Uterus (tissue), 4 donors: Measurements from ENCODE around the gene ACSS2. TPM values are rescaled to one million over a fixed set of nuclear protein-coding genes. Genes with fewer than 3 reads are reported as not detected.

Experiments used
- DNase-seq, 2 donors: peaks; one replicate each; pipeline ENCODE4 v3.0.0-alpha.2; 2019 to 2020
- H3K27ac ChIP-seq, 2 donors: fragments of 200-600 bp; sonication (generic); 1 replicate in 1 of 2; 2 replicates in 1 of 2; pipeline ENCODE4 v1.5.1; 2016 to 2018
- H3K27me3 ChIP-seq, 2 donors: fragments of 200-600 bp; sonication (generic); one replicate each; pipeline ENCODE4 v1.5.1; 2018 to 2019; ENCODE audit warnings: control low read depth in 1 of 2
- H3K36me3 ChIP-seq, 2 donors: fragments of 200-600 bp; sonication (generic); one replicate each; pipeline ENCODE4 v1.5.1; 2019; ENCODE audit warnings: control low read depth in 1 of 2
- H3K4me1 ChIP-seq, 2 donors: fragments of 200-600 bp; sonication (generic); one replicate each; pipeline ENCODE4 v1.5.1; 2018 to 2019; ENCODE audit warnings: control low read depth in 1 of 2
- H3K4me3 ChIP-seq, 2 donors: fragments of 200-600 bp; sonication (generic); 1 replicate in 1 of 2; 2 replicates in 1 of 2; pipeline ENCODE4 v1.5.1; 2018 to 2019; ENCODE audit warnings: mild to moderate bottlenecking in 1 of 2
- H3K9me3 ChIP-seq, 2 donors: fragments of 200-600 bp; sonication (generic); one replicate each; pipeline ENCODE4 v1.5.1; 2019; ENCODE audit warnings: control low read depth in 1 of 2
- POLR2A ChIP-seq, 2 donors: fragments of 450-650 bp; IDR thresholded peaks; one replicate each; pipeline ENCODE4 v1.6.1; 2016; ENCODE audit warnings: antibody characterized with exemption in 2 of 2, mild to moderate bottlenecking in 1 of 2, moderate library complexity in 1 of 2
- intact Hi-C: fragments of 100-400 bp; cut with DNase I; formaldehyde crosslinking; loops from one replicate; pipeline ENCODE4 v1.15.1; 2023; ENCODE audit warnings: low total_unique reads
- total RNA-seq, 4 donors: library from RNA; depleted of rRNA in 3 of 4; stranded (reverse); fragments of >200 nt in 3 of 4; gene quantifications; one replicate each; pipeline versions ENCODE4 v1.1.0 to v1.2.4, GENCODE V29; 2014 to 2023
- TF ChIP-seq, protein P1 (sequence below), 4 experiments: fragments of 200-600 bp in 2 of 4; fragments of 450-650 bp in 2 of 4; sonication (generic) in 2 of 4; IDR thresholded peaks; one replicate each; pipeline ENCODE4 v1.5.1; 2016 to 2019; ENCODE audit warnings: antibody characterized with exemption in 4 of 4, mild to moderate bottlenecking in 2 of 4, moderate library complexity in 1 of 4
- donor health status: DM: yes; HTN: yes; CAD: no.

ACSS2 gene
- total RNA-seq, 4 donors from 2014 or later, result 18.8 to 138 (median 48.7) TPM

DNA sequence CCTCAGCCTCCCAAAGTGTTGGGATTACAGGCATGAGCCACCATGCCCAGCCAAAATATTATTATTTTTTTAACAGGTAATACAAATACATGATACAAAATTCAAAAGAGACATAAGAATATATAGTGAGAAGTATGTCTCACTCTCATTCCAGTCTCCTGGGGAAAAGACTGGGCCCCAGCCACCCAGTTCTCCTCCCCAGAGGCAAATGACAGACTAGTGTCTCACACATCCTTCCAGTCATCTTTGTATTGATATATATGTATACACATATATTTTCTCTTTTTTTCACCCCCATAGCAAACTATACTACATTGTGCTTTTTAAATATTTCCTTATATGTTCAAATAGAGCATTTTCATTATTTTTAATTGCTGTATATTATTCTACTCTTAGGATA, 70.9 kb downstream of the ACSS2 start:
- intact Hi-C loops, result no loop called here
- no peak for DNase-seq
- no peak overlapping the region for H3K27ac ChIP-seq
- no peaks in the 10 kb centered on the region for H3K9me3 ChIP-seq
- H3K27me3 ChIP-seq, result no peaks in the 10 kb centered on the region
- no peaks in the 10 kb centered on the region for H3K36me3 ChIP-seq
- no peak for TF ChIP-seq POLR2A (IDR thresholded peaks at IDR 0.05)
- TF ChIP-seq, protein P1, sequence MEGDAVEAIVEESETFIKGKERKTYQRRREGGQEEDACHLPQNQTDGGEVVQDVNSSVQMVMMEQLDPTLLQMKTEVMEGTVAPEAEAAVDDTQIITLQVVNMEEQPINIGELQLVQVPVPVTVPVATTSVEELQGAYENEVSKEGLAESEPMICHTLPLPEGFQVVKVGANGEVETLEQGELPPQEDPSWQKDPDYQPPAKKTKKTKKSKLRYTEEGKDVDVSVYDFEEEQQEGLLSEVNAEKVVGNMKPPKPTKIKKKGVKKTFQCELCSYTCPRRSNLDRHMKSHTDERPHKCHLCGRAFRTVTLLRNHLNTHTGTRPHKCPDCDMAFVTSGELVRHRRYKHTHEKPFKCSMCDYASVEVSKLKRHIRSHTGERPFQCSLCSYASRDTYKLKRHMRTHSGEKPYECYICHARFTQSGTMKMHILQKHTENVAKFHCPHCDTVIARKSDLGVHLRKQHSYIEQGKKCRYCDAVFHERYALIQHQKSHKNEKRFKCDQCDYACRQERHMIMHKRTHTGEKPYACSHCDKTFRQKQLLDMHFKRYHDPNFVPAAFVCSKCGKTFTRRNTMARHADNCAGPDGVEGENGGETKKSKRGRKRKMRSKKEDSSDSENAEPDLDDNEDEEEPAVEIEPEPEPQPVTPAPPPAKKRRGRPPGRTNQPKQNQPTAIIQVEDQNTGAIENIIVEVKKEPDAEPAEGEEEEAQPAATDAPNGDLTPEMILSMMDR (IDR thresholded peaks at IDR 0.05), result no peak
- H3K4me3 ChIP-seq, result no peak overlapping the region
- H3K4me1 ChIP-seq, result no peaks in the 10 kb centered on the region

DNA sequence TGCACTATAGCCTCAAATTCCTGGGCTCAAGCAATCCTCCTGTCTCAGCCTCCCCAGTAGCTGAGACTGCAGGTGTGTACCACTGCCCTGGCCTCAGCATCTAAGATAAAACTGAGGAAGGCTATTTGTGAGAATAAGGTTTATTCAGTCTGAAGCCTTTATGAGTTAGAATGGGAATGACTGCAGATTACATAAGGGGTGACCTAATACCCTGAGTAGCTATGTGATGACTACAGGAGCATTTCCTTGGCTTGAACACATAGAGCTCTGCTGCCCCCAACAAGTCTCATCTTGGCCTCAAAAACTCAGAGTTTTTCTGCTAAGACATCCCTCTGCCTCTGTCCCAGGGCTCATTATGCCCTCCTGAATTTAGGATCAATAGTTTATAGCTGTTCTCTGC, 71.6 kb downstream of the ACSS2 start:
- Histone ChIP-seq H3K4me1 (no peaks in the 10 kb centered on the region), H3K27ac (no peak overlapping the region), H3K36me3 (no peaks in the 10 kb centered on the region), H3K9me3 (no peaks in the 10 kb centered on the region), H3K4me3 (no peak overlapping the region), H3K27me3 (no peaks in the 10 kb centered on the region)
- no peak for TF ChIP-seq POLR2A (IDR thresholded peaks at IDR 0.05)
- intact Hi-C loops, result no loop called here
- DNase-seq, result no peak

DNA sequence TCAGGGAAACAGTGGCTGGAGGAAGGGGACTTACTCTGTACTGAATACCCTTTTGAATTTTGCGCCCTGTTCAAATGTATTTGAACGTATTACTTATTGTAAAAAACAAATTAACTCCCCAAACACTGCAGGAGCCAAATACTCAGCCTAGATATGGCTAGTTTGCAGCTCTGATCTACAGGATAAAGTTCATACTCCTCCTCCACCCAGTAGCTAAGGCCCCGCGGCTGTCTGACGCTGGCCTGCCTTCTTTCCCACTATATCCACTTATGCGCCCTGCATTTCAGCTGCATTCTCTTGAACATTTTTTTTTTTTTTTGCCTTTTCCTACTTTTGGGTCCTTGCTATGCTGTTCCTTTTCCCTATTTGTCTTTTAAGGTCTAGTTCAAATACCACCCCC, 72.7 kb downstream of the ACSS2 start:
- H3K9me3 ChIP-seq, result no peaks in the 10 kb centered on the region
- TF ChIP-seq, protein P1 (IDR thresholded peaks at IDR 0.05), result no peak
- no peak for TF ChIP-seq POLR2A (IDR thresholded peaks at IDR 0.05)
- intact Hi-C loops, result no loop called here
- H3K27ac ChIP-seq, result no peak overlapping the region
- no peaks in the 10 kb centered on the region for H3K27me3 ChIP-seq
- H3K4me3 ChIP-seq, result no peak overlapping the region
- H3K36me3 ChIP-seq, result no peaks in the 10 kb centered on the region
- no peaks in the 10 kb centered on the region for H3K4me1 ChIP-seq
- no peak for DNase-seq

DNA sequence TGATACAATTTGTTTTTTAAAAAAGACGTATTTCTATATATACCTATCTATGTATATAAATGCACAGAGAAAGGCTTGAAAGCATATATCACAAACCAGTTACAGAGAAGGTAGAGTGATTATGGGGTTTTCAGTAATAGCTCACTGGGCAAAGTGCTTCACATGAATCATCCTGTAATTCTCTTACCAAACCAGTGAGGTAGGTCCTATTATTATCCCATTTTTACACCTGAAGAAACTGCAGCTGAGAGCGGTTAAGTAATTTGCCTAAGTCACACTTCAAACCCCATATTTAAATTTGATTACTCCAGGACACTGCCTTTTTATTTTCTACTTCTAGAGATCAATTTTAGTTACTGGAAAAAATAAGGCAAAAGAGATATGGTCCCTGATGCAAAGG, 74.8 kb downstream of the ACSS2 start:
- Histone ChIP-seq H3K4me1 (no peaks in the 10 kb centered on the region), H3K27me3 (no peaks in the 10 kb centered on the region), H3K4me3 (no peak overlapping the region), H3K27ac (no peak overlapping the region), H3K9me3 (no peaks in the 10 kb centered on the region), H3K36me3 (no peaks in the 10 kb centered on the region)
- TF ChIP-seq POLR2A (IDR thresholded peaks at IDR 0.05), result no peak
- TF ChIP-seq, protein P1 (IDR thresholded peaks at IDR 0.05), result no peak
- no peak for DNase-seq
- intact Hi-C loops, result no loop called here

DNA sequence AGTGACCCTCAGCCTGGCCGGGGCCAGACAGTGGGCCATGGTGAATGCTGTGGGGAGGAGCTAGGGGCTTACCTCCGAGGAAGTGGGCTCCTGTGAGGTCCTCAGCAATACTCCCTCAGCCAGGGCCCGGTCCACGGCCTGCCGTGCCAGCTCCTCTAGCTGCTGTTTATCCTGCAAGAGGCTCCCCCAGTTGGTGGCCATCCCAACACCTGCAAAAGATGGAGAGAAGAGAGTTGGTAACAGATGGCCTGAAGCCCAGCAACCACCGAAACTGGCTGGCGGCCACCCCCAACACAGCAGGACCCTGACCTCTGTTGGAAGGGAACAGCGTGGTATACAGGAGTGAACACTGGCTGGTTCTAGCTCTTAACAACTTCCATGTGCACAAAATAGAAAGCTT, 75.2 kb downstream of the ACSS2 start:
- Histone ChIP-seq H3K4me3 (no peak overlapping the region), H3K4me1 (no peaks in the 10 kb centered on the region), H3K36me3 (no peaks in the 10 kb centered on the region), H3K27ac (no peak overlapping the region), H3K27me3 (no peaks in the 10 kb centered on the region), H3K9me3 (no peaks in the 10 kb centered on the region)
- DNase-seq, result no peak
- TF ChIP-seq, protein P1 (IDR thresholded peaks at IDR 0.05), result no peak
- intact Hi-C loops, result no loop called here

DNA sequence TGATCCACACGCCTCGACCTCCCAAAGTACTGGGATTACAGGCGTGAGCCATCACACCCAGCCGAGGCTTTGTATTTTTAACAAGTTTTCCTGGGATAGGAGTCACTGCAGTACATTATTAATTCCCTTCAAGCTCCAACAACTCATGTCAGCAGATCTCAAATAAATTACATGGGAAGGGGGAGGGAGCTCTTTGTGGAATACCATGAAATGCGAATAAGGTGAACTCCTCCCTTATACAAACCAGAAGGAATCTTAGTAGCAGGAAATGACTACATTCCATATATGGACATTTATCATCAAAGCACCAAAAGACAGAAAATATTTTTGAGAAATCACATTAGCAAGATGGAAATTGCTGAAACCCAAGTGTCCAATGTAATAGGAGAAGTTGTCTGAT, 76.3 kb downstream of the ACSS2 start:
- TF ChIP-seq, protein P1 (IDR thresholded peaks at IDR 0.05), result no peak
- no peak for TF ChIP-seq POLR2A (IDR thresholded peaks at IDR 0.05)
- no peak for DNase-seq
- intact Hi-C loops, result no loop called here
- Histone ChIP-seq H3K27me3 (no peaks in the 10 kb centered on the region), H3K9me3 (no peaks in the 10 kb centered on the region), H3K4me1 (no peaks in the 10 kb centered on the region), H3K36me3 (no peaks in the 10 kb centered on the region), H3K27ac (no peak overlapping the region), H3K4me3 (no peak overlapping the region)
